GM21529 (cell line): ENCODE measurements around the gene LAMA3.

ENCODE experiments used
- ATAC-seq: cut with Tn5 transposase; IDR thresholded peaks from one replicate; pipeline ENCODE4 v1.9.1; 2021; ENCODE audit not compliant: unreplicated experiment

The LAMA3 gene

GRCh38 chr18:23689031-23689615 is at the start of gene LAMA3:
Gene LAMA3 (plus strand): TSS chr18:23689453. CDS start chr18:23689684, 231 bp downstream.
- no peak for ATAC-seq

- no peak for ATAC-seq
Observed at GRCh38 chr18:23640052-23640451, 49.2 kb upstream of the LAMA3 start.

GRCh38 chr18:23641143-23641720 is 48.0 kb upstream of the LAMA3 start:
- ATAC-seq = no peak

- no peak for ATAC-seq
Observed at GRCh38 chr18:23641937-23642666, 47.2 kb upstream of the LAMA3 start.

GRCh38 chr18:23643815-23644490 is 45.3 kb upstream of the LAMA3 start:
- ATAC-seq = no peak

GRCh38 chr18:23645568-23646175 is 43.6 kb upstream of the LAMA3 start:
- ATAC-seq = no peak

GRCh38 chr18:23646282-23646681 is 43.0 kb upstream of the LAMA3 start:
- ATAC-seq = no peak

- no peak for ATAC-seq
Observed at GRCh38 chr18:23648456-23648855, 40.8 kb upstream of the LAMA3 start.

- no peak for ATAC-seq
Observed at GRCh38 chr18:23648940-23649607, 40.2 kb upstream of the LAMA3 start.

GRCh38 chr18:23650968-23651927 is 38.0 kb upstream of the LAMA3 start:
- no peak for ATAC-seq

- ATAC-seq = no peak
Observed at GRCh38 chr18:23652232-23652631, 37.0 kb upstream of the LAMA3 start.

GRCh38 chr18:23658285-23658684 is 31.0 kb upstream of the LAMA3 start:
- no peak for ATAC-seq

- no peak for ATAC-seq
Observed at GRCh38 chr18:23661735-23662308, 27.4 kb upstream of the LAMA3 start.

GRCh38 chr18:23662309-23663263 is 26.7 kb upstream of the LAMA3 start, which contains the start of gene ANKRD29:
Gene ANKRD29 (minus strand): TSS chr18:23662911. CDS start chr18:23662730, 181 bp downstream.
- ATAC-seq = no peak

- ATAC-seq = no peak
Observed at GRCh38 chr18:23664674-23665073, 24.6 kb upstream of the LAMA3 start.

- no peak for ATAC-seq
Observed at GRCh38 chr18:23667114-23667513, 22.1 kb upstream of the LAMA3 start.

- ATAC-seq = no peak
Observed at GRCh38 chr18:23668731-23669130, 20.5 kb upstream of the LAMA3 start.

GRCh38 chr18:23669202-23669766 is 20.0 kb upstream of the LAMA3 start:
- ATAC-seq = no peak
